Stimulated activated CD8-positive, alpha-beta memory T cell treated with anti-CD3 and anti-CD28 coated beads, Interleukin-15, amount 100 ng/mL, for 1 hour (primary cell): Measurements from ENCODE around the gene PCSK2.
"Not testable (repeated sequence)": the region's sequence is repeated elsewhere in the genome, so short reads cannot be mapped to it uniquely, and the experiment has no call there.

Source experiments
- DNase-seq: peaks from one replicate; pipeline ENCODE4 v3.0.0-alpha.2; 2020; ENCODE audit warnings: low read depth

PCSK2 gene

GRCh38 chr20:17226410-17227218, at the start of gene PCSK2:
PCSK2 (plus strand) TSS chr20:17227040; CDS start chr20:17227306, 266 bp downstream.
- DNase-seq: no peak

- DNase-seq: no peak
Measured at GRCh38 chr20:17177341-17177740, 49.5 kb upstream of the PCSK2 start.

GRCh38 chr20:17179840-17180239, 47.0 kb upstream of the PCSK2 start:
- DNase-seq: no peak

GRCh38 chr20:17189976-17190695, 36.7 kb upstream of the PCSK2 start:
- no peak for DNase-seq

GRCh38 chr20:17197041-17197440, 29.8 kb upstream of the PCSK2 start:
- DNase-seq: no peak

- no peak for DNase-seq
Measured at GRCh38 chr20:17202030-17202429, 24.8 kb upstream of the PCSK2 start.

- DNase-seq: no peak
Measured at GRCh38 chr20:17202673-17203072, 24.2 kb upstream of the PCSK2 start.

- no peak for DNase-seq
Measured at GRCh38 chr20:17205084-17205813, 21.6 kb upstream of the PCSK2 start.

GRCh38 chr20:17210387-17210786, 16.5 kb upstream of the PCSK2 start:
- no peak for DNase-seq

- no peak for DNase-seq
Measured at GRCh38 chr20:17210983-17211382, 15.9 kb upstream of the PCSK2 start.

GRCh38 chr20:17215167-17215566, 11.7 kb upstream of the PCSK2 start:
- no peak for DNase-seq

GRCh38 chr20:17219856-17220255, 7.0 kb upstream of the PCSK2 start:
- DNase-seq: not testable (repeated sequence)

- DNase-seq: no peak
Measured at GRCh38 chr20:17223553-17223952, 3.3 kb upstream of the PCSK2 start.

- DNase-seq: no peak
Measured at GRCh38 chr20:17225851-17226409, 910 bp upstream of the PCSK2 start.

GRCh38 chr20:17227219-17227575, 357 bp downstream of the PCSK2 start:
- no peak for DNase-seq

GRCh38 chr20:17227669-17228623, 1.1 kb downstream of the PCSK2 start:
- DNase-seq: no peak

- DNase-seq: no peak
Measured at GRCh38 chr20:17228624-17229061, 1.8 kb downstream of the PCSK2 start.

- no peak for DNase-seq
Measured at GRCh38 chr20:17229256-17229655, 2.4 kb downstream of the PCSK2 start.

GRCh38 chr20:17233626-17234025, 6.8 kb downstream of the PCSK2 start:
- DNase-seq: no peak

- DNase-seq: no peak
Measured at GRCh38 chr20:17236766-17237165, 9.9 kb downstream of the PCSK2 start.

GRCh38 chr20:17248224-17248623, 21.4 kb downstream of the PCSK2 start:
- no peak for DNase-seq
